HepG2 (cell line): Measurements from ENCODE around the gene C3orf18. TPM values are rescaled to one million over a fixed set of nuclear protein-coding genes. Genes with fewer than 3 reads are reported as not detected.

Experiments used
- DPF2 ChIP-seq: sonication (generic); formaldehyde crosslinking; IDR thresholded peaks from 2 replicates; pipeline ENCODE4 v1.4.0; 2020; ENCODE audit warnings: mild to moderate bottlenecking, low read depth, missing genetic modification reagents, borderline replicate concordance
- ETV5 ChIP-seq: IDR thresholded peaks from 2 replicates; pipeline ENCODE4 v1.6.1; 2018; ENCODE audit warnings: missing biosample characterization, missing genetic modification reagents, inconsistent platforms, borderline replicate concordance
- FOXO1 ChIP-seq: sonication (generic); formaldehyde crosslinking; IDR thresholded peaks from 2 replicates; pipeline ENCODE4 v1.4.0; 2020; ENCODE audit warnings: missing genetic modification reagents
- HDAC1 ChIP-seq: sonication (generic); formaldehyde crosslinking; IDR thresholded peaks from 2 replicates; pipeline ENCODE4 v1.5.1; 2020; ENCODE audit warnings: mild to moderate bottlenecking, missing genetic modification reagents
- HHEX ChIP-seq: IDR thresholded peaks from 2 replicates; pipeline ENCODE4 v1.6.1; 2016; ENCODE audit warnings: control low read depth
- HOXA5 ChIP-seq: sonication (generic); formaldehyde crosslinking; IDR thresholded peaks from 2 replicates; pipeline ENCODE4 v1.4.0; 2020; ENCODE audit warnings: missing genetic modification reagents
- KMT2B ChIP-seq: IDR thresholded peaks from 2 replicates; pipeline ENCODE4 v1.6.1; 2016; ENCODE audit warnings: missing genetic modification reagents, missing compliant biosample characterization
- NRL ChIP-seq: sonication (generic); formaldehyde crosslinking; IDR thresholded peaks from 2 replicates; pipeline ENCODE4 v1.5.0; 2020; ENCODE audit warnings: missing genetic modification reagents, mild to moderate bottlenecking, moderate library complexity, borderline replicate concordance
- RFXAP ChIP-seq: sonication (generic); formaldehyde crosslinking; IDR thresholded peaks from 2 replicates; pipeline ENCODE4 v1.4.0; 2020; ENCODE audit warnings: missing genetic modification reagents, borderline replicate concordance
- TEAD2 ChIP-seq: sonication (generic); formaldehyde crosslinking; IDR thresholded peaks from 2 replicates; pipeline ENCODE4 v1.9.0; 2021; ENCODE audit warnings: missing genetic modification reagents
- TOPORS ChIP-seq: sonication (generic); formaldehyde crosslinking; IDR thresholded peaks from 2 replicates; pipeline ENCODE4 v1.8.0; 2023; ENCODE audit warnings: mild to moderate bottlenecking, missing genetic modification reagents
- YY1 ChIP-seq: IDR thresholded peaks from 2 replicates; pipeline ENCODE4 v1.6.1; 2011; ENCODE audit warnings: low read length, low read depth, moderate library complexity, mild to moderate bottlenecking; ENCODE audit not compliant: insufficient read depth, insufficient replicate concordance
- ZFP36L1 ChIP-seq: sonication (generic); formaldehyde crosslinking; IDR thresholded peaks from 2 replicates; pipeline ENCODE4 v1.8.0; 2022; ENCODE audit warnings: mild to moderate bottlenecking, missing genetic modification reagents, moderate library complexity
- ZKSCAN8 ChIP-seq: IDR thresholded peaks from 2 replicates; pipeline ENCODE4 v1.6.1; 2016; ENCODE audit warnings: borderline replicate concordance, missing genetic modification reagents, missing compliant biosample characterization
- ZNF629 ChIP-seq: sonication (generic); formaldehyde crosslinking; conservative IDR thresholded peaks from 2 replicates; pipeline ENCODE4 v1.5.0; 2020; ENCODE audit warnings: missing genetic modification reagents
- ZNF839 ChIP-seq: sonication (generic); formaldehyde crosslinking; IDR thresholded peaks from 2 replicates; pipeline ENCODE4 v1.4.0; 2020; ENCODE audit warnings: missing genetic modification reagents, mild to moderate bottlenecking, borderline replicate concordance
- polyA plus RNA-seq, 8 experiments: library from polyadenylated mRNA; depleted of rRNA in 3 of 8; stranded (reverse) in 7 of 8; unstranded in 1 of 8; fragments of >200 nt; fragmentation: Illumina TruSeq in 4 of 8; extraction: Trizol in 4 of 8; gene quantifications; 2 replicates each; pipeline versions ENCODE4 v1.2.1 to v1.2.3, GENCODE V29; 2011 to 2016; ENCODE audit warnings: low read depth in 4 of 8, missing spikeins in 1 of 8, mixed read lengths in 1 of 8; ENCODE audit not compliant: insufficient read depth in 1 of 8
- total RNA-seq, 5 experiments: library from RNA; depleted of rRNA; stranded (reverse); fragments of >200 nt; fragmentation: Illumina TruSeq; extraction: Trizol; gene quantifications; 2 replicates each; pipeline ENCODE4 v1.2.3, GENCODE V29; 2016; ENCODE audit warnings: low read depth in 1 of 5
- TF ChIP-seq, protein P1 (sequence below): IDR thresholded peaks from 2 replicates; pipeline ENCODE4 v1.6.1; 2012; ENCODE audit warnings: low read depth, low read length, improper control_type of control experiment
- TF ChIP-seq, protein P2 (sequence below), 2 experiments: sonication (generic) in 1 of 2; formaldehyde crosslinking in 1 of 2; IDR thresholded peaks; 2 replicates each; pipeline versions ENCODE4 v1.6.1 to v1.9.0; 2014 to 2022; ENCODE audit warnings: antibody characterized with exemption in 1 of 2, borderline replicate concordance in 1 of 2, inconsistent platforms in 1 of 2, low read depth in 1 of 2, missing genetic modification reagents in 1 of 2
- TF ChIP-seq, protein P3 (sequence below): sonication (generic); formaldehyde crosslinking; IDR thresholded peaks from 2 replicates; pipeline ENCODE4 v1.4.0; 2020; ENCODE audit warnings: missing genetic modification reagents; ENCODE audit errors: not compliant biosample characterization
- TF ChIP-seq, protein P4 (sequence below): sonication (generic); formaldehyde crosslinking; IDR thresholded peaks from 2 replicates; pipeline ENCODE4 v1.8.0; 2022; ENCODE audit warnings: mild to moderate bottlenecking, missing genetic modification reagents

C3orf18 gene
- total and polyA plus RNA-seq, 2 of the 13 experiments (the other 11 are each of a cell fraction or from before 2014, with no cell fraction given): 1.6 to 4.8 TPM

- TF ChIP-seq HDAC1 (CRISPR knock-in tag) (peak; percentile 23), DPF2 (peak; percentile 67; the same call in 1 of the 2 replicates), ZNF629 (CRISPR knock-in tag) (no peak; the same call in 1 of the 2 replicates), TEAD2 (no peak), ETV5 (CRISPR knock-in tag) (no peak), HHEX (no peak), TOPORS (CRISPR knock-in tag) (no peak), ZFP36L1 (CRISPR knock-in tag) (no peak), HOXA5 (CRISPR knock-in tag) (no peak), FOXO1 (no peak; the same call in 1 of the 2 replicates), ZKSCAN8 (CRISPR knock-in tag) (no peak), NRL (CRISPR knock-in tag) (no peak), ZNF839 (CRISPR knock-in tag) (no peak), KMT2B (CRISPR knock-in tag) (no peak; the same call in 1 of the 2 replicates), RFXAP (CRISPR knock-in tag) (no peak), YY1 (no peak)
- TF ChIP-seq, protein P1, sequence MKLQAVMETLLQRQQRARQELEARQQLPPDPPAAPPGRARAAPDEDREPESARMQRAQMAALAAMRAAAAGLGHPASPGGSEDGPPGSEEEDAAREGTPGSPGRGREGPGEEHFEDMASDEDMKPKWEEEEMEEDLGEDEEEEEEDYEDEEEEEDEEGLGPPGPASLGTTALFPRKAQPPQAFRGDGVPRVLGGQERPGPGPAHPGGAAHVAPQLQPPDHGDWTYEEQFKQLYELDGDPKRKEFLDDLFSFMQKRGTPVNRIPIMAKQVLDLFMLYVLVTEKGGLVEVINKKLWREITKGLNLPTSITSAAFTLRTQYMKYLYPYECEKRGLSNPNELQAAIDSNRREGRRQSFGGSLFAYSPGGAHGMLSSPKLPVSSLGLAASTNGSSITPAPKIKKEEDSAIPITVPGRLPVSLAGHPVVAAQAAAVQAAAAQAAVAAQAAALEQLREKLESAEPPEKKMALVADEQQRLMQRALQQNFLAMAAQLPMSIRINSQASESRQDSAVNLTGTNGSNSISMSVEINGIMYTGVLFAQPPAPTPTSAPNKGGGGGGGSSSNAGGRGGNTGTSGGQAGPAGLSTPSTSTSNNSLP: peak; percentile 90
- TF ChIP-seq, protein P2, sequence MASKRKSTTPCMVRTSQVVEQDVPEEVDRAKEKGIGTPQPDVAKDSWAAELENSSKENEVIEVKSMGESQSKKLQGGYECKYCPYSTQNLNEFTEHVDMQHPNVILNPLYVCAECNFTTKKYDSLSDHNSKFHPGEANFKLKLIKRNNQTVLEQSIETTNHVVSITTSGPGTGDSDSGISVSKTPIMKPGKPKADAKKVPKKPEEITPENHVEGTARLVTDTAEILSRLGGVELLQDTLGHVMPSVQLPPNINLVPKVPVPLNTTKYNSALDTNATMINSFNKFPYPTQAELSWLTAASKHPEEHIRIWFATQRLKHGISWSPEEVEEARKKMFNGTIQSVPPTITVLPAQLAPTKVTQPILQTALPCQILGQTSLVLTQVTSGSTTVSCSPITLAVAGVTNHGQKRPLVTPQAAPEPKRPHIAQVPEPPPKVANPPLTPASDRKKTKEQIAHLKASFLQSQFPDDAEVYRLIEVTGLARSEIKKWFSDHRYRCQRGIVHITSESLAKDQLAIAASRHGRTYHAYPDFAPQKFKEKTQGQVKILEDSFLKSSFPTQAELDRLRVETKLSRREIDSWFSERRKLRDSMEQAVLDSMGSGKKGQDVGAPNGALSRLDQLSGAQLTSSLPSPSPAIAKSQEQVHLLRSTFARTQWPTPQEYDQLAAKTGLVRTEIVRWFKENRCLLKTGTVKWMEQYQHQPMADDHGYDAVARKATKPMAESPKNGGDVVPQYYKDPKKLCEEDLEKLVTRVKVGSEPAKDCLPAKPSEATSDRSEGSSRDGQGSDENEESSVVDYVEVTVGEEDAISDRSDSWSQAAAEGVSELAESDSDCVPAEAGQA (IDR thresholded peaks at IDR 0.05; ENCODE audit: low read depth): no peak
- TF ChIP-seq, protein P2 (CRISPR knock-in tag; IDR thresholded peaks at IDR 0.05; ENCODE audit: borderline replicate concordance): 0 out of 2 replicates have a peak, but pooled peaks have one; percentile 7
- TF ChIP-seq, protein P3, sequence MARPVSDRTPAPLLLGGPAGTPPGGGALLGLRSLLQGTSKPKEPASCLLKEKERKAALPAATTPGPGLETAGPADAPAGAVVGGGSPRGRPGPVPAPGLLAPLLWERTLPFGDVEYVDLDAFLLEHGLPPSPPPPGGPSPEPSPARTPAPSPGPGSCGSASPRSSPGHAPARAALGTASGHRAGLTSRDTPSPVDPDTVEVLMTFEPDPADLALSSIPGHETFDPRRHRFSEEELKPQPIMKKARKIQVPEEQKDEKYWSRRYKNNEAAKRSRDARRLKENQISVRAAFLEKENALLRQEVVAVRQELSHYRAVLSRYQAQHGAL (CRISPR knock-in tag): no peak
- TF ChIP-seq, protein P4, sequence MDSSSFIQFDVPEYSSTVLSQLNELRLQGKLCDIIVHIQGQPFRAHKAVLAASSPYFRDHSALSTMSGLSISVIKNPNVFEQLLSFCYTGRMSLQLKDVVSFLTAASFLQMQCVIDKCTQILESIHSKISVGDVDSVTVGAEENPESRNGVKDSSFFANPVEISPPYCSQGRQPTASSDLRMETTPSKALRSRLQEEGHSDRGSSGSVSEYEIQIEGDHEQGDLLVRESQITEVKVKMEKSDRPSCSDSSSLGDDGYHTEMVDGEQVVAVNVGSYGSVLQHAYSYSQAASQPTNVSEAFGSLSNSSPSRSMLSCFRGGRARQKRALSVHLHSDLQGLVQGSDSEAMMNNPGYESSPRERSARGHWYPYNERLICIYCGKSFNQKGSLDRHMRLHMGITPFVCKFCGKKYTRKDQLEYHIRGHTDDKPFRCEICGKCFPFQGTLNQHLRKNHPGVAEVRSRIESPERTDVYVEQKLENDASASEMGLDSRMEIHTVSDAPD (CRISPR knock-in tag): no peak
Measured at GRCh38 chr3:50588759-50589433, 21.3 kb upstream of the C3orf18 start (continued).
